Glomerular visceral epithelial cell (primary cell): ENCODE measurements around the gene RBM20.

Experiments
- DNase-seq: peaks from one replicate; pipeline ENCODE4 v3.0.0-alpha.2; 2016; ENCODE audit errors: extremely low spot score

Gene RBM20

DNA sequence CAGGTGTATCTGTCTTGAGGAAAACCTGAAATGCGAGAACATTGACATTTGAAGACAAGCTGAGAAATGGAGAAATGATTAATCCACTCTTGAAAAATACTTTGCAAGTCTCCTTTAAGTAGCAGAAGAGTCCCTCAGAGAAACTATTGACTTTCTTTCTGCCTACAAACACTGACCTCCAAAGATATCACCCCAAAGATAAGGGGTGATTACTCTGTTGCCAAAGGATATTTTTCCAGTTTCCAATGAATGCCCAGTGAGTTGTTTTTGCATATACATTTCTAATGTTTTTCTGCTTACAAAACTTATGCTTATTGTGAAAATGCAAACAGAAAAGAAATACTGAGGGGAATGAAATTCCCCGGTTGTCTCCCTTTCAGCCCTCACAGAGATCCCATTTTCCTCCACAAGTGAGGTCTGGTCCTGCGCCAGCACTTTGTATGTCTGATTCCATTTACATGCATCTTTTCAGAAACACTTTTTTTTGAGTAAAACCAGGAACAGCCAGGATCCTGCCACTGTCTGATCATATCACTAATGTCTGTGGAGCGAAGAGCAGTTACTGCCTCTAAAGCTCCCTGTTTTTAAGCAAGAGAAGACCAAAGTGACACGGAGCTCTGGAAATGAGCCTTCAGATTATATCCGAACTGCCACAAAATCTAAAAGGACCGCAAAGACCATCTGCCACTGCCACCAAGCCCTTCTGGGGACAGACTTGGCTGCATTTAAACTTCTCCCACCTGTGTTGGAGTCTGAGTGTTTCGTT lies 144.7 kb downstream of the RBM20 start:
- no peak for DNase-seq

DNA sequence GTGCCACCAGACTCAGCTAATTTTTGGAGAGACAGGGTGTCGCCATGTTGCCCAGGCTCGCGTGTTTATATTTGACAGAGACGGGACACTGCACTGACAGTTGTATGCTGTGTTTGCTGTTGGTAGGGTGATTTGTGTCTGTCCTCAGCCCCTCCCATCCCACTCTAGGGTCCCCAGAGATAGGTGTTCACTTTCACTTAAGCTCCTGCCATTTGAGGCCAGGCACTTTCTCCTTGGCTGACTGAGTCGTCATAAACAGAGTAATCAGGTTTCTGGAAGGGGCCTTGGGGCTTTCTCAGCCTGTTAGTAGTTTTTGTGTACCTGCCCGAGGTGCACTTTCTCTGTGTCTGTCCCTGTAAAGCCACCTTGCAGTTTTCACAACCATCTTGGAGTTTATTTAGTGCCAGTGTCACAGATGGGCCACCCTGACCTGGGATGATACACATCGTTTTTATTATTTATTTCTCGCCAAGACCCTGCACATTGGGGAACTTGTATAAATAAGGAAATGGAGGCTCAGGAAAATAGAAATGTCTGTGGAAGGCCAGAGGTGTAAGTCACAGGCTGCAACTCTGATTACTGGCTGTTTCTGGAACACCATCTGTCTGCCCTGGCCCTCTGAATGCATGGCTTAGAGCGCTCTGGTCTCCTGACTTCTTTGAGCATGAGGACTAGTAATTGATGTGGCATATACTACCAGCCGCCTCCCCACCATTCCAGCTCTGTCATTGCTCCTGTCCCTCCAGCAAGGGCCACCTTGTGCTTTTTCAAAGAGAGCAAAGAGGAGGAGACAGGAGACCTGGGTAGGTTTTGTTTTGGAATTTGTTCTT lies 145.7 kb downstream of the RBM20 start:
- no peak for DNase-seq

DNA sequence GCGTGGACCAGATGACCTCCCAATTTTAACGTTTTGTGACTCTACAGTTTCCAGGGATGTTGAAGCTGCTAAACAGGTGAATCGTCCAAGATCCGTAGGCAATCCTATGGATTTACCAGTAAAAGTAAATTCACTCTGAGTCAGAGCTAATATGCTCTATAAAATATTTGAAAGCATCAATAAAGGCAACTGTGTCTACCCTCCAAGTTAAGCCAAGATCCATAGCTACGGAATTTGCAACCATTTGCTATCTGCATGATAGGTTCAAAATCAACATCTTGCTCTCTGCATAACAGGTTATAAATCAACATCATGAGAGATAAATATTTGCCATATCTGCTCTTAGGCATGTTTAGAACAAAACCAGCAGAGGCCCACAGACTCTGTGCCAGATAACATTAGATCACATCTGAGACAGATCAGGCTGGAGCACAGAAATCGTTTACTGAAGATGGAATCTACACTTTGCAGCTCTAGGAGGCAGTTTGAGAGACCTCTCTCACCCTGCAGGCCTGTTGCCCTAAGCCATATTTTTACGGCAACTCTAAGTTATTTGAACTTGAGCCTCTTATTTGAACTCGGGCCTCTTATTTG lies 146.9 kb downstream of the RBM20 start:
- no peak for DNase-seq

DNA sequence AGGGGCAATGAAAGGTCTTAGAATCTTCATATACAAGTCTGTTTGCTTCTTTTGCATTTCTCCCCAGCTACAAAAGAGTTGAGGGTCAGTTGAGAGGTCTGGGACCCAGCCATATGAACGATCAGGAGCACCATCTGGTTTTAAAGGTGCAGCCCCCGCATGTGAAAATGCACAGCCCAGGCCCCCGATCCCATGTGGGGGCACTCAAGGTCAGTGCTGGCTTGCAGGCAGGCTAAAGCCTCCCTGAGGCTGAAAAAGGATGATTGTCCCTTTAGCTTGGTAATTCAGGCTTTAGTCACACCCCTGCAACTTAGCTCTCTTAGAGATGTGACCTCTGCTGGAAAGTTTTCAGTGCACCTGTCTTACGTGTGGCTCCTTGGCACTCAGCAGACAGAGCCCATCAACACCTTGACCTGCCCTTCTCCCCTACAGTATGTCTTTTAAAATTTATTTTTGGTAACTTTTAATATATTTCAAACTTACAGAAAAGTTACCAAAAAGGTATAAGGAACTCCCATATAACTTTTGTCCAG lies 147.5 kb downstream of the RBM20 start:
- DNase-seq: no peak

DNA sequence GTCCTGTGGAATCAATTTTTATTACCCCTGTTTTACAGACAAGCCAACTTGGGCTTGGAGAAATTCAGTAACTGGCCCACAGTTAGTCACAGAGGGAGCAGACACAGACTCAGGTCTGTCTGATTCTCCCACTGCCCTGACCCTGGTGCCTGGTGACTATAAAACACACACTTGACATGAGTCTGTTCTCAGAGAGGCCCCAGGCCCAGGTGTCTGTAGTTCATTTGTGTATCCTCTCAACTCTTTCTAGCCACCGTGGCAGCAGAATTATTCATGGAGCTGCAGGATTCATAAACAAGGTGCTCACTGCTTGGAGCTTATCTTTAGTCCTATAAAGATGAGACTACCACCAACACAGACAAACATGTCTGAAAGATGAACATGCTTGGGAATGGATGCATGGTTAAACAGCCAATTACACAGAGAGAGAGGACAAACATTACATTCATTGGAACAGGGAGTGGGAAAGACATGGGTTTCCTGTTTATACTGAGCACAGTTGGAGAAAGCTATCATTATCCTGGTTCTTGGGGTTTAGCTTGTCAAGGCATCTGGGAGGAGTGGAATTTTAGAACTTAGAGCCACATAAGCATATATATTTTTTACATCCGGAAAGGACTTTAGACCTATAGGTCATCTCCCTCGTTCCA lies 148.5 kb downstream of the RBM20 start:
- DNase-seq: no peak

DNA sequence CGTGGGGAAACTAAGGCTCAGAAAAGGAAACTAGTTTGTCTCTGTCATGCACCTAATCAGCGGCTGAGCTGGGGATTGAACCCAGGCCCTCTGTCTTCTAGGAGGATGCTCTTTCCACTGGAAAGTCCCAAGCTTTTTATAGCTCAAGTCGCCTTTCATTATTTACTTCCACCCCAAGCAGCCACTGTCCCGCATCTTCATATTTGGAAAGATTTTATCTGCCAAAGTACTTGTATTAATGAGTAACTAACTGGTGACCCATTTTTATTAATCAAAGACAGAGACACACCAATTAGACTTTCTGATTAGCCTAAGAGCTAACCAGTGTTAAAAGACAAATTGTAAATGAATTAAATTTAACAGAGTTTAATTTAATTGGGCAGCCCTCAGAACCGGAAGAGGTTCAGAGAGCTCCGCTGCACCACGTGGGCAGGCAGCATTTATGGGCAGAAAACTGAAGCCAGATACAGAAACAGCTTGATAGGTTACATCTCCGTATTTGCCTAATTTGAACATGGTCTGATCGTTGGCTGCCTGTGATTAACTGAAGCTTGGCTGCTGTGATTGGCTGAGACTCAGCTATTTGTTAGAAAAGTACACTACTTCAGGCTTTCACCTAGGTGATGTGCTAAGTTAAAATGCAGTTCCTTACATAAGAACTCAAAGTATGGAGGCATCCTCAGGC lies 149.1 kb downstream of the RBM20 start:
- DNase-seq: no peak

DNA sequence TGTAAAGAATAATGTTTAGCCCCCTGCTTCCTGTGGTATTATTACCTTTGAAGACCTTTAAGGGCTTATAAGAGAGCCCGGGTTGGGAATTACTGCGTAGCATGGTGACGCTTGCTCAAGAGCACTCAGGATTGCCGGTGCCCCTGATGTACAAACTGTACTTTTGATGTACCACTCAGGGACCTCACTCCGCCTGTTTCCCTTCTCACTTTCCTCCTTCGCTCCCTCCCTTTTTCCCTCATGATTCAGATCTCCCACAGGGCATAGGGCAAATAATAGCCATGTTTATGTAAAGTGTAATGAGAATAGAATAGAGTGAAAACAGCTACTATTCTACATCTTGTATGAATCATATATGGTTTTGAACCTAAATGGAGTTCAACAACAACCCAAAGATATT lies 149.8 kb downstream of the RBM20 start:
- DNase-seq: no peak

DNA sequence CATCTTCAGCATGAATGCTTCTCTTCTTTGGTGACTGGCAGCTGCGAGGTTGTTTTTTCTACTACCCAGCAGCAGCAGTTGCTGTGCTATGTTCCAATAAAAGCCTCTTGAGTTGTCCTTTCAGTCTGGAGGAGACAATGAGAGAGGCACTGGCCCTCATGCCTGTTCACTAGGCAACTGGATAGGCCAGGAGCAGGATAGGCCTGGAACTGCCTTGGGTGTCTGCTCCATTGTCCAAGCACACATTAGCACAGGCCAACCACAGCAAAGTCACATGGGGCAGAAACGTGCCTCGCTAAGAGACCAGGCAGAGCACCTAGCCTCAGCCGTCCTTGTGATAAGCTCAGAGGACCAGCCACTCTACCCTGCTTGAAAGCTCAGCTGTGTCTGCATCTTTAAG lies 150.7 kb downstream of the RBM20 start:
- no peak for DNase-seq

DNA sequence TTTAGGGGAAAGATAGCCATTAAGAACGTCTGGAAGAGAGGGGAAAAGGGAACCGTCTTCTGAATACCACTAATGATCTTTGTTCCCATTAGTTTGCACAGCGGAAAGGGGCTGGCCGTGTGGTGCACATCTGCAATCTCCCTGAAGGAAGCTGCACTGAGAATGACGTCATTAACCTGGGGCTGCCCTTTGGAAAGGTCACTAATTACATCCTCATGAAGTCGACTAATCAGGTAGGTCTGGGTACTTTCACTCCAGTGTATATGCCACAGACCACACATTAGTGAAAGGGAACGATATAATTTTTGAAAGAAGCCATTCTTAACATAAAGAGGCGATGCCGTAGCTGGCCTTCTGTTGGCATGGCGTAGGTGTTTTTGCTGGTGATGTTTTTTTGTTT lies 153.3 kb downstream of the RBM20 start:
- DNase-seq: no peak

DNA sequence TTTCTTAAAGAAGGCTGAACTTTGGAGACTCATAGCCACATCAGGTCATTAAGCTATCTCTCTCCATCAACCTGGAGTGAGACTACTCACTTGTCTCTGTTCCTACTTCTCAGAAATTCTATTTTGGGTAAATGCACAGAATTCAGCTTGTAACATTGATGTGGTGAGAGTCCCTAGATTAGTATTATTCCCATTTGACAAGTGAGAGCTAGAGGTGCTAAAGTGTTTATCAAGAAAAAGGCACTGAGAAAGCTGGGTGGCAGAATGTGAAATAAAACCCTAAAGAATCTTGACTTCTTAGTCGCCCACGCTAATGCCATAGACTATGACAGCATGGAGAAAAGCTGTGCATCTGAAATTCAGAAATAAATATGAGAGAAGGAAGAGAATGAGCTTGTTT lies 154.2 kb downstream of the RBM20 start:
- DNase-seq: no peak

DNA sequence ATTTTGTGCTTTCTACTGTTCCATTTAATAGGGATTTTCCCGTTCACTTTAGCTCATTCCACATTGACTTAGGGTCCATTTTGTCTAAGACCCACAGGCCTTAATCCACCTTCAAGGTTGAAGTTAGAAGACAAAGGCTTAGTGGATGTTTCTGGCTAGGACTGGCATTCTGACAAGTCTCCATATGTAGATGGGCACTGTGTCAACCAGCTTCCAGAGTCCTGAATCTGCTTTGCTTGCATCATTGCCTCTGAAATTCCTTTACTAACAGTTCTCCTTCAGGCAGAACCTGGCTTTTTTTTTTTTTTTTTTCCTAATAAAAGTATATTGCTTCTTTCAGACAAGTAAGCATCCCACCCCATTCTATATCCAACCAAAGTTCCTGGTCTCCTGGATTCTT lies 158.0 kb downstream of the RBM20 start:
- DNase-seq: peak; percentile 23

DNA sequence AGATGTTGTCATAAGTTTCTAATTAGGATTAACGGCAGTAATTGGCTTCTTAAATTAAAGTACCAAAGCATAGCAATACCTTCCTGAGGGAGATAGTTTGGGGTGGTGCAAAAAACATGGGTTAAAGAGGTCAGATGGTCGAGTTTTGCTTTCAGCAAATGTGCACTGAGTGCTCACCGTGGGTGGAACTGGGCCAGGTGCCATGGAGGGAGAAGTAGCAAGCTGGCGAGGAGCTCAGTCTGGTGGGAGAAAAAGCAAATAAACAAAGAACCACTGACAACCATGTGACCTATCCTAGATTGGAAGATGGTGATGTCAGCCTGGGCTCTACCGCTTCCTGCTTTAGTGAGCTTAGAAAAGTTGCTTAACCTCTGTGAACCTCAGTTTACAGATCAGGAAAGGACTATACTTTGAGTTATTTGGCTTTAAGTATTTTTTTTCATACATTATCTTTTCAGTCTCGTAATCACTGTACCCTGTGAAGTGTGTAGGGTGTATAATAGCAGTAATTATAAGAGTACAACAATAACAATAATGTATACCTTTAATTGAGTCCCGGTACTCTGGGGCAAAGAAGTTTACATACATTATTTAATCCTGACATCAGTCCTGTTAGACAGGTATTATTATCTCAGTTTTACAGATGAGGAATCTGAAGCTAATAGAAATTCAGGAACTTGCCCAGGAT lies 158.6 kb downstream of the RBM20 start:
- DNase-seq: peak; percentile 61

DNA sequence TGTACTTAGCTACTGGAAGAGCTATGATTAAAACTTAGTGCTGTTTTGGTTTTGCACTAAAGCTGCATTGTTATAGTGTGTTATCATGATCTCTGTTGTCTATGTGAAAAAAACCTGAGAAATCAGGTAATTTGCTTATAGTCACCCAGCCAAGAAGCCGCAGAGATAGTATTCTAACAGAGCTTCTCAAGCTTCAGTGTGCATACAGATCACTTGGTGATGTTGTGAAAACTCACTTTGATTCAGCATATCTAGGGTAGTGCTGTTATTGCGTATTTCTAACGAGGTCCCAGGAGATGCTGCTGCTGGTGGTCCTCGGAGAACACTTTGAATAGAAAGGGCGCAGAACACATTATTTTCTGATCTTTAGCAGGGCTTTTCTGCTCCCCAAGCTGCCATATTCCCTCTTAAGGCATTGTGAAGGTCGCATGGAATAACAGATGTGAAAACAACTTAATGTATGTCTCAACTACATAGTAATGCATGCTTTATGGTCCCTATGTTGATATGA lies 159.2 kb downstream of the RBM20 start:
- DNase-seq: no peak

DNA sequence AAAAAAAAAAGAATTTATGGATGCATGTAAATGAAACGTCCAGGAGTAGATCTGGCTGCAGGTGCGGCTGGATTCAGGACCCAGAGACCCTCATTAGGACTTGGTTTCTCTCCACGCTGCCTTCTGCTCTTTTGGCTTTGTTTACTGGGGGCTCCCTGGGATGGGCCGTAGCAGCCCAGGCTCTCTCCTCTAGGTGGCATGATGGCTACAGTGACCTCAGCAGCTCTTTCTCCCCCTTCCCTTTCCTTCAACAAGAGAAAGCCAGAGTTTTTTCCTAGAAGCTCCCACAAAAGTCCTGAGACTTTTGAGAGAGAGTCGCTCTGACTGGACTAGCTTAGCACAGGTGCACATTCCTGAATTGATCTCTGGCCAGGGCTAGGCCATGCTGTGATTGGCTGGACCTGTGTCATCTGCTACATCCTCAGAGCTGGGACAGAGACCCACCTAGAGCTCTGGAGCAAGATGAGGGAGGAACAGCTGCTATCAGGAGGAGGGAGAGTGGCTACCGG lies 159.7 kb downstream of the RBM20 start:
- DNase-seq: peak; percentile 23

DNA sequence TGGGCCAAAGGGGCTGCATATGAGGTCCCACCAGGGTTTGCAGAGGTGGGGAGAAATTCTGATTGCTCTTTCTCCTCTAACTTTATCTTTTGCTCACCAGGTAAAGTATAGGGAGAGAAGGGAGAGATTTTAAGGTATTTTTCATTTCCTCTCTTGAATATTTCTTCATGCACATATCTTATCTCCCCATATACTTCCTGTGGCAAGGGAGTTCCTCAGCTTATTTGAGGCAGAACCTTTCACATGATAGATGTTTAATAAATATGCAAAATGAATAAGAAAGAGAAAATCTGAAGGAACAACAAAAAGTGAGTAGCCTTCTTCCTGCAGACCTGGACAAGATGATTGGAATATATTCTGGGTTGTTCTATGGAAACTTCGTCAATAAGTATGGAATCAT lies 160.2 kb downstream of the RBM20 start:
- DNase-seq: no peak

DNA sequence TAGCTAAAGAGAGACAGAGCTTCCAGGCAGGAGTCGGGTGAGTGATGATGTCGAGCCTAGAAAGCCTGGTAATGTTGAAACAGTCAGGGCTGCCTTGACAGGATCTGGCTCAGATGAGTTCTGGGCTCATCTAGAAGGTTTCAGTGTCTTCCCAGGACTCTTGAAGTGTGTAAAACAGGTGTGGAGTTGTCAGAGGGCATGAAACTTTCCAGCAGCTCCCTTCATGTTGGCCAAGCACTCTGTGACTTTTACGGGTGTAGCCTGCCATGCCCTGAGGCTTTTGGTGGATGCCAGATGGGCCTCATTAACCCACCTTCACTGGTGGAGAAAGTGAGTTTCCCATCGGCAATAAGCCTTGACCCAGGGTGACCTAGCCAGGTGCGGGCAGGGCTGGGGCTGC lies 161.2 kb downstream of the RBM20 start:
- DNase-seq: no peak

DNA sequence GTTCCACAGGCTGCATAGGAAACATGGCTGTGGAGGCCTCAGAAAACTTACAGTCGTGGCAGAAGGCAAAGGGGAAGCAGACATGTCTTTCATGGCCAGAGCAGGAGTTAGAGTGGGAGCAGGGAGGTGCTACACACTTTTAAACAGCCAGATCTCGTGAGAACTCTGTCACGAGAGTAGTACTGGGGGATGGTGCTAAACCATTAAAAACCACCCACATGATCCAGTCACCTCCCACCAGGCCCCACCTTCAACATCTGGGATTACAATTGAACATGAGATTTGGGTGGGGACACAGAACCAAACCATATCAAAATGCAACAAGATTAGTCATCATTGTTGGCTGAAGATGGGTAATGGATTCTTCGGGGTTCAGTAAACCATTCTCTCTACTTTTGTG lies 162.2 kb downstream of the RBM20 start:
- no peak for DNase-seq

DNA sequence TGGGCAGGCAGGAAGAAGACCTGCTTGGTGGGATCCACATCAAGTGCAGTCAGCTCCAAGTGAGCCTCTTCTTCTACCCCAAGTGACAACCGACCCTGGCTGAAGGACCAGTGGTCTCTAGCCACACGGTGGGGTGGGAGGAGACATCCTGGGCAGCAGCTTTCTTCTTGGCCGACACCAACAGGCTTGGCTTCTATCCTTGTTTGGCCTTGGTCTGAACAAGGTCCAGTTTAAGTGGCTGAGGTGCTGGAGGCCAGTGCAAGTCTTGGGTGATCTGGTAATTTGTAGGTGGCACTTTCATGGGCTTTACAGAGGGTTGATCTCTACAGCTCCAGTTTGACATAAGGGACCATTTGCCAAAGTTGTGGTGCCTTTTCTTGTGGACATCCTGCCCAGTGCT lies 164.0 kb downstream of the RBM20 start:
- no peak for DNase-seq

DNA sequence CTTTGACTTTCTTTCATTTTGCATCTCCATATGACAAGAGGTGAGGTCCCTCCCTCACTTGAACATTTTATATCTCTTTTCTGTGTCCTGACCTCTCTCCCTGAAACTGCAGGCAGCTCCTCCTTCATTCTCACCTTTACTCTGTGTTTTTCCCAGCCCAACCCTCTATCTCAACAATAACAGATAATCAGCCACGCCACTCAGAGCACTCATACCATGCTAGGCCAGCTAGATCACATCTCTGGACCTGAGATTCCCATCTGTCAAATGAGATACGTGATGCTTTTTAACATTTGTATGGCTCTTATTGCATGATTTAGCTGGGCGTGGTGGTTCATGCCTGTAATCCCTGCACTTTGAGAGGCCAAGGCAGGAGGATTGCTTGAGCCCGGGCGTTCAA lies 164.5 kb downstream of the RBM20 start:
- no peak for DNase-seq

DNA sequence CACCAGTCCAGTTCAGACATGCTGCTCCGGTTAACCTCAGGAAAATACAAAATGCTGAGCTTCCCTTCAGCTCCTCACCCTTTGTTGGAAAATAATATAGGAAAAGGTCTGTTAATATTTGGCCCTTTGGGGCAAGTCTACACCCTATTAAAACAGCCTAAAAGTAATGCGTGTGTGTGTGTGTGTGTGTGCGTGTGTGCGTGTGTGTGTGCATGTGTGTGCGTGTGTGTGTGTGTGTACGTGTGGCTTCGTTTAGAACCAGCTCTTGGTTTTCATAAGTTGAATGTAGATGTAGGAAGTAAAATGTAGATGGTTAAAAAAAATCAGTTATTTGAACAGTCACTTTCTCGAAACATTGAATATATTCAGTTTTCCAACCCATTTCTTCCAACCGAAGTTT lies 166.5 kb downstream of the RBM20 start:
- DNase-seq: no peak
